HG03159 (cell line): ENCODE measurements around the gene PABPC1L2B.
"Not testable (repeated sequence)": the region's sequence is repeated elsewhere in the genome, so short reads cannot be mapped to it uniquely, and the experiment has no call there.

Experiments used
- ATAC-seq: cut with Tn5 transposase; IDR thresholded peaks from one replicate; pipeline ENCODE4 v1.9.1; 2021; ENCODE audit warnings: mild to moderate bottlenecking, moderate library complexity; ENCODE audit not compliant: unreplicated experiment

PABPC1L2B gene

DNA sequence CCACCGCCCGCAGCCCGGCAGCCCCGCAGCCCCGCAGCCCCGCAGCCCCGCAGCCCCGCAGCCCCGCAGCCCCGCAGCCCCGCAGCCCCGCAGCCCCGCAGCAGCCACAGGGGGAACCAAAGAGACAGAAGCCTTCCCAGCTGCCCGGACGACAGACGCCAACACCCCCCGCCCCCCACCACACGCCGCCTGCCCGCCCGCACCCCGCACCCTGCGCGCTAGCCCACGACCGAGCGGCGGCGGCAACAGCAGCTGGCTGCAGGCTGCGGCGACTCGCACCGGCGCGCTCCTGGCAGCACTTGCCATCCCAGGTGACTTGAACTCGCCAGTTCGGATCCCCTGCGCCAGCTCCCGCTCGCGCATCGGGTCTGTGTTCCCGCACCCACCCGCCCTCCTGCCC, at the start of gene PABPC1L2B:
Gene PABPC1L2B (plus strand): TSS at position 207 of the 400 bp plus-strand sequence. CDS start 704 bp downstream, outside the sequence.
- not testable (repeated sequence) for ATAC-seq

DNA sequence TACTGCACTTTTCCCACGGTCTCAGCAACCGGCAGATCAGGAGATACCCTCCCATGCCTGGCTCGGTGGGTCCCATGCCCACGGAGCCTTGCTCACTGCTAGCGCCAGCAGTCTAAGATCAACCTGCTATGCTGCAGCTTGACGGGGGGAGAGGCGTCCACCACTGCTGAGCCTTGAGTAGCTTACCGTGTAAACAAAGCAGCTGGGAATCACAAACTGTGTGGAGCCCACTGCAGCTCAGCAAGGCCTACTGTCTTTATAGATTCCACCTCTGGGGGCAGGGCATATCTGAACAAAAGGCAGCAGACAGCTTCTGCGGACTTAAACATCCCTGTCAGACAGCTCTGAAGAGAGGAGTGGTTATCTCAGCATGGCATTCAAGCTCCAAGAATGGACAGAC, 42.8 kb upstream of the PABPC1L2B start:
- ATAC-seq: not testable (repeated sequence)

DNA sequence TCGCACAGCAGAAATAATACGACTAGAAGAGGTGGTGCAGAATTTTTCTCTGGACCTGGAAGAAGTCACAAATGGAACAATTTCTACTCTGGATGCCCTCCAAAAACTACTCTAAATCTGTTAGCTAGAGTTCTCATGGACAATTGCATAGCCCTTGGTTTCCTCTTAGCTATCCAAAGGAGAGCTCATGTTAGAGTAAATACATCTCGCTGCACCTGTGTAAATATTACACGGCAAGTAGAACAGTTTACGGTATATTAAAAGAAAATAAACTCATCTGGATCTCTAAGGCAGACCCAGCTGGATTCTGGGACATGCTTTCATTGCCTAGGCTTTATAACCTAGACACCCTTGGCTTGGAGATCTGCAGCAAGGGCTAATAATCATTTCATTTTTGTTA, 30.9 kb upstream of the PABPC1L2B start:
- ATAC-seq: not testable (repeated sequence)

DNA sequence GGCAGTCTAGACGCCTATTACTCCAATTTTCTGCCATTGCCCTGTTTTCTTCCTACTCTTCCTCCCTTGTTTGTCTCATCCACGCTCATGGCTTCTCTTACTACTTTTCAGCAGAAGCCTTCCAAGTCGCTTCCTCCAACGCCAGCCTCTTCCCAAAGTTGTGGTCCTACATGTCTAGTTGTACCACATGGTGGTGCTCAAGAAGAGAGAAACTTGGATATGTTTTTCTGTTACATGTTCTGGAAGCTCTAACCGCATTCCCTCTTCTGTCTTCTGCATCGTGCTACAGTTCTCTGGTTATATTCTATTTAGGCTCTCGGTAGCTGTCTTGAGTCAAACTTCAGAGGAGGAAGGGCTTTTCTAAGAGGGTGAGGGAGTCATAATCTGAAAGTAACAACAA, 27.9 kb upstream of the PABPC1L2B start:
- not testable (repeated sequence) for ATAC-seq

DNA sequence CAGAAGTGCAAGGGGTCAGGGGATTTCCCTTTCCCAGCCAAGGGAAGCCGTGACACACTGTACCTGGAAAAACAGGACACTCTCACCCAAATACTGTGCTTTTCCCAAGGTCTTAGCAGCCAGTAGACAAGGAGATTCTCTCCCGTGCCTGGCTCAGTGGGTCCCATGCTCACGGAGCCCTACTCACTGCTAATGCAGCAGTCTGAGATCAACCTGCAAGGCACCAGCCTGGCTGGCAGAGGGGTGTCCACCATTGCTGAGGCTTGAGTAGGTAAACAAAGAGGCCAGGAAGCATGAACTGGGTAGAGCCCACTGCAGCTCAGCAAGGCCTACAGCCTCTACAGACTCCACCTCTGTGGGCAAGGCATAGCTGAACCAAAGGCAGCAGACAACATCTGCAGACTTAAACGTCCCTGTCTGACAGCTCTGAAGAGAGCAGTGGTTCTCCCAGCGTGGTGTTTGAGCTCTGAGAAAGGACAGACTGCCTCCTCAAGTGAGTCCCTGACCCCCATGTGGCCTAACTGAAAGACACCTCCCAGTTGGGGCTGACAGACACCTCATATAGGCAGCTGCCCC, 21.8 kb upstream of the PABPC1L2B start:
- ATAC-seq: not testable (repeated sequence)

DNA sequence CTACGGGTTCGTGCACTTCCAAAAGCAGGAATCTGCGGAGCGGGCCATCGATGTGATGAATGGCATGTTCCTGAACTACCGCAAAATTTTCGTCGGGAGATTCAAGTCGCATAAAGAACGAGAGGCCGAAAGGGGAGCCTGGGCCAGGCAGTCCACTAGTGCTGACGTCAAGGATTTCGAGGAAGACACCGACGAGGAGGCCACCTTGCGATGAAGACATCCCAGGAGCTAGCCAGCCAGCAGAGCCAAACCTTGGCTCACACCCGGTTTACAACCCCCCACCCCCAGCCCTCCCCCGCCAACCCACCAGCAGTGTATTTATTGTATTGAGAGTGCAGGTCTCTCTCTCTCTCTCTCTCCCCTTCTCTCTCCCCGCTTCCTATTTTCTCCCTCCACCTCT, 1.3 kb downstream of the PABPC1L2B start:
- not testable (repeated sequence) for ATAC-seq

DNA sequence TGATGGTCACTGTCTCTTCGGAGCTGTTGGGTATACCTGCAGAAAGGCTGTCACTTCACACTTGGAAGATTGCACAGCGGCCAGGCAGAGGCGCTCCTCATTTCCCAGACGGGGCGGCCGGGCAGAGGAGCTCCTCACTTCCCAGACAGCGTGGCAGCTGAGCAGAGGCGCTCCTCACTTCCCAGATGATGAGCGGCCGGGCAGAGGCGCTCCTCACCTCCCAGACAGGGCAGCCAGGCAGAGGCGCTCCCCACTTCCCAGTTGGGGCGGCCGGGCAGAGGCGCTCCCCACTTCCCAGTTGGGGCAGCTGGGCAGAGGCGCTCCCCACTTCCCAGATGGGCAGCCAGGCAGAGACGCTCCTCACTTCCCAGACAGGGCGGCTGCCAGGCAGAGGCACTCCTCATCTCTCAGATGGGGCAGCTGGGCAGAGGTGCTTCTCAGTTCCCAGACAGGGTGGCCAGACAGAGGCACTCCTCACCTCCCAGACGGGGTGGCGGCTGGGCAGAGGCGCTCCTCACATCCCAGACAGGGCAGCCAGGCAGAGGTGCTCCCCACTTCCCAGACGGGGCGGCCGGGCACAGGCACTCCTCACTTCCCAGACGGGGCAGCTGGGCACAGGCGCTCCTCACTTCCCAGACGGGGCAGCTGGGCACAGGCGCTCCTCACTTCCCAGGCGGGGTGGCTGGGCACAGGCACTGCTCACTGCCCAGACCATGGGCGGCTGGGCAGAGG, 18.8 kb downstream of the PABPC1L2B start:
- no peak for ATAC-seq

DNA sequence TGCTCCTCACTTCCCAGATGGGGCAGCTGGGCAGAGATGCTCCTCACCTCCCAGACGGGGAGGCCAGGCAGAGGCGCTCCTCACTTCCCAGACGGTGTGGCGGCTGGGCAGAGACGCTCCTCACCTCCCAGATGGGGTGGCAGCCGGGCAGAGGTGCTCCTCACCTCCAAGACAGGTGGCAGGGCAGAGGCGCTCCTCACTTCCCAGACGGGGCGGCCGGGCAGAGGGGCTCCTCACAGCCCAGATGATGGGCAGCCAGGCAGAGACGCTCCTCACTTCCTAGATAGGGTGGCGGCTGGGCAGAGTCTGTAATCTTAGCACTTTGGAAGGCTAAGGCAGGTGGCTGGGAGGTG, 19.3 kb downstream of the PABPC1L2B start:
- ATAC-seq: not testable (repeated sequence)

DNA sequence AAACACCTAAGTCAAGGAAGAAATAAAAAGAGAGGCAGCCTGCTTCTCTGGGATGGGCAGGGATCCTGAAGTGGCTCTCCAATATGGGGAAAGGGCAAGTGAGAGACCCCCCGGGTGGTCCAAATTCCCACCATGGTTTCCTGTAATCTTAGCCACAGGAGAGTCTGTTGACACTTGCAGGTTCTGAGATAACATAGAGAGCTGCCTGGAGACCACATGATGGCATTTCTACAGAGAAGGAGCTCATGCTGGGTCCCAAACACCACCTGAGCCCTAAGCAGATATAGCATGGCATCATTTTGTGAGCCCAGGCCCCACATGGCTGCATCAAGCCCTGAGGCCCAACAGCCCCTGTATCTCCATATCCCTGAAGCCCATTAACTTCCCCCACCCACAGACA, 26.1 kb downstream of the PABPC1L2B start:
- no peak for ATAC-seq
